ENCODE results near the gene CCDC88C. TPM values are rescaled to one million over a fixed set of nuclear protein-coding genes. Genes with fewer than 3 reads are reported as not detected.

CCDC88C gene
- polyA plus RNA-seq, 2 of the 4 experiments (the other 2 are of a cell fraction), result 2.9 to 3.7 TPM

DNA sequence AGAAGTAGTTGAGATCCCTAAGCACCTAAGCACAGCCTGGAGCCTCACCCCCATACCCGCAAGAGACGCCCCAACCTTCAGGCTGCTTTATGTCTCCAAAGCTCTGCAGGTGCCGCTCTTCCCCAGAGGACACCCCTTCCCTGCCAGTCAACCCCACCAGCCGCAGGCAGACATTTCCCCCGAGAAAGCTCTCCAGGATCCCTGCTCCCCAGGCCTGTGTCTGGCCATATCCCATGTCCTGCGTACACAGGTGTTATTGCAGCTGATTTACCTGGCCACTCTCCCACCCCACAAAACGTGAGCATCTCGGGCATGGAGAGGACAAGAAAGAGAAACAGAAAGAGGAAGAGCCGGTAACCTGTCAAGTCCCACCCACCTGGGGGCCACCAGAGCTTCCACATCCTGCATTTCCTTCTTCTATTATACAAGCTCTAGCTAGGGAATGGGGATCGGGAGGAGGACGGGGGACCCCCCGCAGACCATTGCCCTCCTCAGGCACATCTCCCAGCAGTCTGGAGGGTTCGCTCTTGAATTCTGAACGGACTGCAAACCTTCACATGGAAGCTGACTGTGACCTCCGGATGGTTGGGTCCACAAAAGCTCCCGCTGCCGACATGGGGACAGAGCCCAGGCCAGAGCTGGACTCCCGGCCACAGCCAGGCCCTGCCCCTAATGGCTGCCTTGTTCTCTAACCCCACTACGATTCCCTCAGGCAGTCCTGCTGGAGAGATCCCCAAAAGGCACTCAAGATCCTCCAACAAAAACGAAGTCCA lies 17.6 kb downstream of the CCDC88C start (continued):
- no peak for TF ChIP-seq REST (IDR thresholded peaks at IDR 0.05)

DNA sequence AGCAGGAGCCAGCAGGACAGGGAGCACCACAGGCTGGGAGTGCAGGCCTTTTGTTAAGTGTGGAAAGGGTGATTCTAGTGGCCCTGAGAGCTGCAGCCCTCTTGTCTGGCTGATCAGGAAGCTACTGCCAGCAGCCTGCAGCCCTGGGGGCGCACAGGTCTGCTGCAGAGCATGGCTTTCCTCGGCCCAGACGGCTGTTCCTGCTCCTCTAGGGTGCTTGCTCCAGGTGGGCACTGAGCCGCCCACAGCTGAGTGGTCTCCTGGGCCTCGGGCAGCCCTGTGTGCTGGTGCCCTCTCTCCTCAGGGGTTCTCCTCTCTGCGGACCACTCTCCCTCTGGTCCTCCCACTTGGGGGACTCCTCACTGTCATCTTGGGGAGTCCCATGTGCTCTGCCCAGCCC lies 18.9 kb downstream of the CCDC88C start:
- no peaks in the 10 kb centered on the region for H3K4me1 ChIP-seq
- no peak overlapping the region for H3K27ac ChIP-seq
- H3K4me2 ChIP-seq, result no peak overlapping the region
- DNase-seq (ENCODE audit: low read depth in 1 of 2, low spot score in 1 of 2) (no peak), ATAC-seq (no peak; a peak in 1 of 6 replicates), FAIRE-seq (no peak)
- TF ChIP-seq, protein P1, sequence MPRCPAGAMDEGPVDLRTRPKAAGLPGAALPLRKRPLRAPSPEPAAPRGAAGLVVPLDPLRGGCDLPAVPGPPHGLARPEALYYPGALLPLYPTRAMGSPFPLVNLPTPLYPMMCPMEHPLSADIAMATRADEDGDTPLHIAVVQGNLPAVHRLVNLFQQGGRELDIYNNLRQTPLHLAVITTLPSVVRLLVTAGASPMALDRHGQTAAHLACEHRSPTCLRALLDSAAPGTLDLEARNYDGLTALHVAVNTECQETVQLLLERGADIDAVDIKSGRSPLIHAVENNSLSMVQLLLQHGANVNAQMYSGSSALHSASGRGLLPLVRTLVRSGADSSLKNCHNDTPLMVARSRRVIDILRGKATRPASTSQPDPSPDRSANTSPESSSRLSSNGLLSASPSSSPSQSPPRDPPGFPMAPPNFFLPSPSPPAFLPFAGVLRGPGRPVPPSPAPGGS (IDR thresholded peaks at IDR 0.05), result no peak
- no peak for TF ChIP-seq CHD2 (IDR thresholded peaks at IDR 0.05; ENCODE audit: low read length, partially characterized antibody)
- no peak for TF ChIP-seq NPAS2 (CRISPR knock-in tag; IDR thresholded peaks at IDR 0.05; ENCODE audit: borderline replicate concordance)
- TF ChIP-seq ZNF302 (CRISPR knock-in tag; IDR thresholded peaks at IDR 0.05), result no peak
- no peaks in the 10 kb centered on the region for H3K9me3 ChIP-seq
- WGBS (ENCODE audit: missing lambda C conversion rate), result 90% methylated on average over 6 of the region's 6 CpGs
- no peak overlapping the region for H3K4me3 ChIP-seq
- CTCF ChIA-PET, result interaction anchor here (0.8 to 2.4 kb wide), 7 partner anchors 10 to 75 kb away, joined by 3 to 10 read pairs (median 5); no protein-coding TSS in a partner anchor
- POLR2A ChIA-PET, result no interaction called here

GRCh38 chr14:91397965-91398591 lies 19.5 kb downstream of the CCDC88C start:
- ChIA-PET POLR2A (no interaction called here), CTCF (interaction anchor here (1.0 to 2.4 kb wide), 6 partner anchors 11 to 74 kb away, joined by 3 to 10 read pairs (median 5); no protein-coding TSS in a partner anchor)
- no peak overlapping the region for H3K4me2 ChIP-seq
- no peak for TF ChIP-seq CEBPB (IDR thresholded peaks at IDR 0.05)
- no peak for TF ChIP-seq HOXB5 (CRISPR knock-in tag; IDR thresholded peaks at IDR 0.05)
- no peak for TF ChIP-seq TFCP2L1 (CRISPR knock-in tag; IDR thresholded peaks at IDR 0.05)
- no peak for TF ChIP-seq REST (IDR thresholded peaks at IDR 0.05)
- no peak for TF ChIP-seq ESRRA (IDR thresholded peaks at IDR 0.05; ENCODE audit: borderline replicate concordance, low read length)
- no peak for TF ChIP-seq NPAS2 (CRISPR knock-in tag; IDR thresholded peaks at IDR 0.05; ENCODE audit: borderline replicate concordance)
- no peak overlapping the region for H3K27ac ChIP-seq
- H3K4me3 ChIP-seq, result no peak overlapping the region
- WGBS (ENCODE audit: missing lambda C conversion rate), result 82% methylated on average over 8 of the region's 8 CpGs
- no peaks in the 10 kb centered on the region for H3K4me1 ChIP-seq
- H3K9me3 ChIP-seq, result no peaks in the 10 kb centered on the region
- no peak for ATAC-seq
- FAIRE-seq, result no peak
- DNase-seq (ENCODE audit: low read depth in 1 of 2, low spot score in 1 of 2), result no peak

All from A549 (cell line).